Myocyte (in vitro differentiated cells): Measurements from ENCODE around the gene NUP35. TPM values are rescaled to one million over a fixed set of nuclear protein-coding genes. Genes with fewer than 3 reads are reported as not detected.

Experiments
- DNase-seq: peaks from one replicate; pipeline ENCODE4 v3.0.0-alpha.2; 2012; ENCODE audit warnings: low read depth
- polyA plus RNA-seq: library from polyadenylated mRNA; unstranded; fragments of >200 nt; gene quantifications from one replicate; pipeline ENCODE4 v1.2.1, GENCODE V29; 2012; ENCODE audit warnings: missing spikeins
- total RNA-seq: library from RNA; depleted of rRNA; stranded (reverse); fragments of >200 nt; gene quantifications from 2 replicates; pipeline ENCODE4 v1.2.3, GENCODE V29; 2014

NUP35 gene
- total RNA-seq, result 7.1 and 7.7 TPM in 2 replicates
- polyA plus RNA-seq, result 3.5 TPM

- peak; percentile 94 for DNase-seq
Observed at GRCh38 chr2:183124222-183124956, at the start of gene NUP35. Gene NUP35, plus strand, starts transcription at chr2:183124443. Its CDS starts 15 bp downstream, at chr2:183124458.

GRCh38 chr2:183078163-183078463, 46.1 kb upstream of the NUP35 start:
- DNase-seq, result no peak

GRCh38 chr2:183078464-183079138, 45.6 kb upstream of the NUP35 start, which contains the start of gene DUSP19:
Gene DUSP19, plus strand, starts transcription at chr2:183078747. Its CDS starts 187 bp downstream, at chr2:183078934.
- DNase-seq, result peak; percentile 95

GRCh38 chr2:183079139-183079775, 45.0 kb upstream of the NUP35 start:
- DNase-seq, result peak; percentile 33

- peak; percentile 72 for DNase-seq
Observed at GRCh38 chr2:183081911-183082310, 42.3 kb upstream of the NUP35 start.

GRCh38 chr2:183088061-183088460, 36.2 kb upstream of the NUP35 start:
- DNase-seq, result no peak

GRCh38 chr2:183089192-183089851, 34.9 kb upstream of the NUP35 start:
- DNase-seq, result no peak

GRCh38 chr2:183091318-183091953, 32.8 kb upstream of the NUP35 start:
- no peak for DNase-seq

GRCh38 chr2:183091954-183092345, 32.3 kb upstream of the NUP35 start:
- DNase-seq, result no peak

GRCh38 chr2:183093857-183094657, 30.2 kb upstream of the NUP35 start:
- peak; percentile 25 for DNase-seq

GRCh38 chr2:183105402-183106134, 18.7 kb upstream of the NUP35 start:
- peak; percentile 70 for DNase-seq

- no peak for DNase-seq
Observed at GRCh38 chr2:183112577-183112976, 11.7 kb upstream of the NUP35 start.

- DNase-seq, result no peak
Observed at GRCh38 chr2:183113630-183114029, 10.6 kb upstream of the NUP35 start.

GRCh38 chr2:183117226-183117625, 7.0 kb upstream of the NUP35 start:
- DNase-seq, result no peak

GRCh38 chr2:183123117-183123958, 905 bp upstream of the NUP35 start:
- no peak for DNase-seq

GRCh38 chr2:183123959-183124221, 353 bp upstream of the NUP35 start:
- no peak for DNase-seq

- DNase-seq, result no peak
Observed at GRCh38 chr2:183124957-183125255, 663 bp downstream of the NUP35 start.

GRCh38 chr2:183125659-183126341, 1.6 kb downstream of the NUP35 start:
- no peak for DNase-seq

GRCh38 chr2:183126635-183127034, 2.4 kb downstream of the NUP35 start:
- DNase-seq, result no peak
